Rectal smooth muscle tissue (tissue), 1 donor: ENCODE measurements around the gene CDADC1.

Experiments
- H3K27ac ChIP-seq: one replicate; pipeline ENCODE4 v1.7.0; 2013; ENCODE audit warnings: low read depth, low read length, inconsistent platforms
- H3K27me3 ChIP-seq: one replicate; pipeline ENCODE4 v1.7.0; 2013; ENCODE audit warnings: low read length; ENCODE audit not compliant: control insufficient read depth, insufficient read depth
- H3K36me3 ChIP-seq: one replicate; pipeline ENCODE4 v1.7.0; 2013; ENCODE audit warnings: low read length; ENCODE audit not compliant: control insufficient read depth, insufficient read depth
- H3K4me1 ChIP-seq: one replicate; pipeline ENCODE4 v1.7.0; 2013; ENCODE audit warnings: low read length; ENCODE audit not compliant: control insufficient read depth, insufficient read depth
- H3K4me3 ChIP-seq: one replicate; pipeline ENCODE4 v1.7.0; 2013; ENCODE audit warnings: low read length
- H3K9ac ChIP-seq: one replicate; pipeline ENCODE4 v1.7.0; 2013; ENCODE audit warnings: low read length

CDADC1 gene

GRCh38 chr13:49247643-49248621, at the start of gene CDADC1:
Gene CDADC1, plus strand, starts transcription at chr13:49247925. Its CDS starts 113 bp downstream, at chr13:49248038.
- Histone ChIP-seq H3K27ac (peak within 1 kb of the TSS; percentile 89), H3K4me3 (peak within 1 kb of the TSS; percentile 98), H3K9ac (peak within 1 kb of the TSS; percentile 95), H3K27me3 (no peaks in the 10 kb centered on the region), H3K36me3 (no peaks in the 10 kb centered on the region), H3K4me1 (peaks cover 4% of the 10 kb centered on the region)

GRCh38 chr13:49206641-49207040, 41.1 kb upstream of the CDADC1 start:
- Histone ChIP-seq H3K4me3 (no peak overlapping the region), H3K27me3 (no peaks in the 10 kb centered on the region), H3K9ac (no peak overlapping the region), H3K27ac (no peak overlapping the region), H3K4me1 (no peaks in the 10 kb centered on the region), H3K36me3 (peaks cover 15% of the 10 kb centered on the region)

- H3K4me1 ChIP-seq: no peaks in the 10 kb centered on the region
- no peak overlapping the region for H3K9ac ChIP-seq
- H3K27me3 ChIP-seq: no peaks in the 10 kb centered on the region
- H3K36me3 ChIP-seq: peaks cover 10% of the 10 kb centered on the region
- no peak overlapping the region for H3K27ac ChIP-seq
- H3K4me3 ChIP-seq: no peak overlapping the region
These were observed 39.1 kb upstream of the CDADC1 start for GRCh38 chr13:49208619-49209018.

GRCh38 chr13:49210114-49210513, 37.6 kb upstream of the CDADC1 start:
- H3K36me3 ChIP-seq: peaks cover 9% of the 10 kb centered on the region
- H3K27me3 ChIP-seq: no peaks in the 10 kb centered on the region
- H3K27ac ChIP-seq: no peak overlapping the region
- H3K4me3 ChIP-seq: no peak overlapping the region
- no peaks in the 10 kb centered on the region for H3K4me1 ChIP-seq
- no peak overlapping the region for H3K9ac ChIP-seq

- no peaks in the 10 kb centered on the region for H3K27me3 ChIP-seq
- no peak overlapping the region for H3K27ac ChIP-seq
- H3K4me1 ChIP-seq: no peaks in the 10 kb centered on the region
- no peak overlapping the region for H3K4me3 ChIP-seq
- no peak overlapping the region for H3K9ac ChIP-seq
- H3K36me3 ChIP-seq: peaks cover 9% of the 10 kb centered on the region
These were observed 37.1 kb upstream of the CDADC1 start for GRCh38 chr13:49210669-49211068.

- H3K4me1 ChIP-seq: no peaks in the 10 kb centered on the region
- no peak overlapping the region for H3K9ac ChIP-seq
- H3K4me3 ChIP-seq: no peak overlapping the region
- H3K27me3 ChIP-seq: peaks cover 4% of the 10 kb centered on the region
- H3K27ac ChIP-seq: no peak overlapping the region
- no peaks in the 10 kb centered on the region for H3K36me3 ChIP-seq
These were observed 34.2 kb upstream of the CDADC1 start for GRCh38 chr13:49213539-49213938.

GRCh38 chr13:49213997-49214916, 33.5 kb upstream of the CDADC1 start:
- H3K9ac ChIP-seq: no peak overlapping the region
- no peaks in the 10 kb centered on the region for H3K4me1 ChIP-seq
- H3K36me3 ChIP-seq: no peaks in the 10 kb centered on the region
- H3K4me3 ChIP-seq: no peak overlapping the region
- peaks cover 8% of the 10 kb centered on the region for H3K27me3 ChIP-seq
- no peak overlapping the region for H3K27ac ChIP-seq

GRCh38 chr13:49214917-49215376, 32.8 kb upstream of the CDADC1 start:
- no peak overlapping the region for H3K4me3 ChIP-seq
- H3K4me1 ChIP-seq: no peaks in the 10 kb centered on the region
- H3K9ac ChIP-seq: no peak overlapping the region
- H3K36me3 ChIP-seq: no peaks in the 10 kb centered on the region
- H3K27me3 ChIP-seq: peaks cover 10% of the 10 kb centered on the region
- no peak overlapping the region for H3K27ac ChIP-seq

GRCh38 chr13:49216334-49216733, 31.4 kb upstream of the CDADC1 start:
- Histone ChIP-seq H3K27ac (no peak overlapping the region), H3K27me3 (peaks cover 15% of the 10 kb centered on the region), H3K9ac (no peak overlapping the region), H3K4me3 (no peak overlapping the region), H3K36me3 (no peaks in the 10 kb centered on the region), H3K4me1 (no peaks in the 10 kb centered on the region)

- H3K4me3 ChIP-seq: no peak overlapping the region
- H3K4me1 ChIP-seq: no peaks in the 10 kb centered on the region
- H3K27me3 ChIP-seq: peaks cover 15% of the 10 kb centered on the region
- no peak overlapping the region for H3K27ac ChIP-seq
- H3K9ac ChIP-seq: no peak overlapping the region
- no peaks in the 10 kb centered on the region for H3K36me3 ChIP-seq
These were observed 29.7 kb upstream of the CDADC1 start for GRCh38 chr13:49217962-49218492.

- no peaks in the 10 kb centered on the region for H3K4me1 ChIP-seq
- no peak overlapping the region for H3K4me3 ChIP-seq
- H3K9ac ChIP-seq: no peak overlapping the region
- H3K27ac ChIP-seq: no peak overlapping the region
- peaks cover 15% of the 10 kb centered on the region for H3K27me3 ChIP-seq
- H3K36me3 ChIP-seq: no peaks in the 10 kb centered on the region
These were observed 29.2 kb upstream of the CDADC1 start for GRCh38 chr13:49218493-49219051.

GRCh38 chr13:49219647-49220035, 28.1 kb upstream of the CDADC1 start:
- H3K27ac ChIP-seq: no peak overlapping the region
- peak overlapping the region; percentile 61 for H3K4me3 ChIP-seq
- H3K27me3 ChIP-seq: peaks cover 15% of the 10 kb centered on the region
- no peaks in the 10 kb centered on the region for H3K36me3 ChIP-seq
- no peaks in the 10 kb centered on the region for H3K4me1 ChIP-seq
- H3K9ac ChIP-seq: no peak overlapping the region
